Fibroblast of peridontal ligament (primary cell): ENCODE results near the gene ERGIC3.
A peak's percentile ranks its signal among the peaks of the same experiment; 100 is the strongest.

Experiments used
- DNase-seq: peaks from one replicate; pipeline ENCODE4 v3.0.0-alpha.2; 2010; ENCODE audit errors: extremely low read depth

ERGIC3 gene

GRCh38 chr20:35541783-35542662, at the start of gene ERGIC3:
Gene ERGIC3, plus strand, starts transcription at chr20:35542078. Its CDS starts 20 bp downstream, at chr20:35542098.
- peak; percentile 90 for DNase-seq

GRCh38 chr20:35492352-35492751, 49.5 kb upstream of the ERGIC3 start:
- DNase-seq, result no peak

- no peak for DNase-seq
These were observed 45.4 kb upstream of the ERGIC3 start for GRCh38 chr20:35496481-35496880.

- no peak for DNase-seq
These were observed 44.6 kb upstream of the ERGIC3 start for GRCh38 chr20:35497320-35497719.

- DNase-seq, result no peak
These were observed 44.1 kb upstream of the ERGIC3 start for GRCh38 chr20:35497780-35498189.

GRCh38 chr20:35499271-35499670, 42.6 kb upstream of the ERGIC3 start:
- DNase-seq, result no peak

- no peak for DNase-seq
These were observed 39.5 kb upstream of the ERGIC3 start for GRCh38 chr20:35502352-35502751.

GRCh38 chr20:35503281-35503680, 38.6 kb upstream of the ERGIC3 start:
- DNase-seq, result no peak

- DNase-seq, result no peak
These were observed 37.9 kb upstream of the ERGIC3 start for GRCh38 chr20:35503841-35504561.

- DNase-seq, result no peak
These were observed 37.1 kb upstream of the ERGIC3 start for GRCh38 chr20:35504751-35505150.

GRCh38 chr20:35506179-35506578, 35.7 kb upstream of the ERGIC3 start:
- DNase-seq, result no peak

GRCh38 chr20:35506872-35507638, 34.8 kb upstream of the ERGIC3 start:
- no peak for DNase-seq

GRCh38 chr20:35508493-35509218, 33.2 kb upstream of the ERGIC3 start:
- DNase-seq, result no peak

GRCh38 chr20:35510951-35511735, 30.7 kb upstream of the ERGIC3 start:
- peak; percentile 37 for DNase-seq

- DNase-seq, result peak; percentile 55
These were observed 30.0 kb upstream of the ERGIC3 start for GRCh38 chr20:35511814-35512420.

GRCh38 chr20:35514371-35514932, 27.4 kb upstream of the ERGIC3 start:
- no peak for DNase-seq

- DNase-seq, result no peak
These were observed 26.5 kb upstream of the ERGIC3 start for GRCh38 chr20:35515341-35515740.

GRCh38 chr20:35515949-35516645, 25.8 kb upstream of the ERGIC3 start:
- peak; percentile 73 for DNase-seq

GRCh38 chr20:35517125-35517524, 24.8 kb upstream of the ERGIC3 start:
- DNase-seq, result no peak
